Muscle of leg (tissue), 11 donors: ENCODE results near the gene DHRS9. TPM values are rescaled to one million over a fixed set of nuclear protein-coding genes. Genes with fewer than 3 reads are reported as not detected.
A peak's percentile ranks its signal among the peaks of the same experiment; 100 is the strongest.

Source experiments
- DNase-seq: peaks from one replicate; pipeline ENCODE4 v3.0.0; 2013
- H3K27ac ChIP-seq: one replicate; pipeline ENCODE4 v1.5.1; 2013; ENCODE audit warnings: mild to moderate bottlenecking, low read length, control low read depth
- H3K27me3 ChIP-seq: one replicate; pipeline ENCODE4 v1.6.1; 2013; ENCODE audit warnings: low read length; ENCODE audit not compliant: control insufficient read depth, insufficient read depth
- H3K36me3 ChIP-seq: one replicate; pipeline ENCODE4 v1.6.1; 2013; ENCODE audit warnings: low read length; ENCODE audit not compliant: control insufficient read depth, insufficient read depth
- H3K4me1 ChIP-seq: one replicate; pipeline ENCODE4 v1.6.1; 2013; ENCODE audit warnings: low read length; ENCODE audit not compliant: control insufficient read depth, insufficient read depth
- H3K4me3 ChIP-seq: one replicate; pipeline ENCODE4 v1.5.1; 2013; ENCODE audit warnings: low read length, control low read depth
- H3K9me3 ChIP-seq: replicated peaks from 2 replicates; pipeline ENCODE4 v1.6.1; 2013; ENCODE audit warnings: low read depth, low read length; ENCODE audit not compliant: control insufficient read depth
- WGBS: methylation state at CpG from one replicate; pipeline ENCODE4 v1.1.5; 2013; ENCODE audit warnings: missing lambda C conversion rate; ENCODE audit not compliant: insufficient coverage; 5-methylcytosine and 5-hydroxymethylcytosine counted together
- polyA plus RNA-seq, 8 donors: library from polyadenylated mRNA; unstranded; fragments of 120-200 nt; gene quantifications; one replicate each; pipeline versions ENCODE4 v1.2.1 to v1.2.3, GENCODE V29; 2013; ENCODE audit warnings: inconsistent platforms in 1 of 8, low replicate concordance in 1 of 8; ENCODE audit not compliant: insufficient read length in 8 of 8, insufficient read depth in 1 of 8
- total RNA-seq: library from RNA; stranded (reverse); fragments of 120-200 nt; gene quantifications from one replicate; pipeline ENCODE4 v1.2.4, GENCODE V29; 2013

The DHRS9 gene
- total and polyA plus RNA-seq, 9 donors = 0.19 to 0.72 (median 0.33) TPM

DNA sequence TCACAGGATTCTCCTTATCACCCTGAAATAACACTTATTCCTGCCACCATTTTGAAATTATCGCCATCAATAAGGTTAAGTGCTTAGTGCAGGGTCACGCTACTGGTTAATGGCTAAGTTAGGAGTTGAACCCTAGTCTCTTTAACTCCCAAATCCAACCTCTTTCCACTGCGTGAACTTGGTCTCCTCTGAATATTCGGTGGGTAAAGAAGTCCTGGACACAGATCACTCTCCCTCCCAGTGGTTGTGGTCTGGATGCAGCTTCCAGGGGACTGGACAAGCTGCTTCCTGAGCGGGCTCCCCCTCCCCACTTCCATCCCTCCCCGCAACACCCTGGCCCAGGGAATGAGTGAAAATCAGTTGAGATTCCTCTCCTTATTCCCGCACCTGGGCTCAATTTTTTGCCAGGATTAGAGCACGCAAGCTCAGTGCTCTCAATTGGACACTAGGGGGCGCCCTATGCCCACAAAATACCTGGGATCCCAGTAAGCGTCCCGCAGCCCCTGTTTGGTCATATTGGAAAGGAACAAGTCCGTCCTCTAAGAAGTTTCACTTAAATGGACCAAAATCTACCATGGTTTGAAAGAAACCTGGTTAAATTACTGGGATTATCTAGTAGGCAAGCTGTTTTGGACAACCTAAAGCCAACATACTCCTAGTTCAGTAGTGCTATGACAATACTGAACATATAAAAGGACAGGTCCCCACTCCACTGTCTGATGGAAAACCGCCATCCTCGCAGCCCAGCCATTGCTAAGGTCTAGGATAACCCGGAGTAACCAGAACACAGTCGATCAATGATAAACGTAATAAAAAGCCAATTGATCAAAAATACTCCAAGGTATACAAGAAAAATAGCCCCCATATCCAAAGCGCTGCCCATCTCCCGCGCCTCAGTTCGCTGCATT is 40.4 kb downstream of the DHRS9 start:
- WGBS = 43% methylated on average over 7 of the region's 21 CpGs
- Histone ChIP-seq H3K27ac (no peak overlapping the region), H3K27me3 (peaks cover 2% of the 10 kb centered on the region), H3K36me3 (no peaks in the 10 kb centered on the region), H3K9me3 (no peaks in the 10 kb centered on the region), H3K4me1 (peaks cover 2% of the 10 kb centered on the region), H3K4me3 (no peak overlapping the region)
- DNase-seq = peak; percentile 80

DNA sequence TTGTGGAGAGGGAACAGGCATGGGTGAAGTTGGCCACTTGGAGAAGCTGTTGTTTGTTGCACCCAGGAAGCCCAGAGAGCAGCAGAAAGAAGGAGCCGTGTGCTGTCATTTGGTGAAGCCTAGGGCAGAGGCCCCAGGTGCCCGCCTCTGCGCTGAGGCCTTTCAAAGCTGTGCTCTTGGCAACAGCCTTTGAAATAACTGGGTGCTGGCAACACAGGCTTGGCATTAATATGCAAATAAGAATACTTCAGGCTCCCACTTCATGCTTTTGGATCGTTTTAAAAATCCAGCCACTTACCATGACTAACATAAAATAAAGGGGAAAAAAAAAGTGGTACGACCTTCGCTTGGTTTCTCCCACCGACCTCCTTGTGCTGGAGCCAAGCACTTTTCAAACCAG is 41.1 kb downstream of the DHRS9 start:
- Histone ChIP-seq H3K4me3 (no peak overlapping the region), H3K4me1 (peaks cover 2% of the 10 kb centered on the region), H3K27ac (no peak overlapping the region), H3K36me3 (no peaks in the 10 kb centered on the region), H3K27me3 (peaks cover 2% of the 10 kb centered on the region), H3K9me3 (no peaks in the 10 kb centered on the region)
- no peak for DNase-seq
- whole genome bisulfite sequencing = 67% methylated on average over 1 of the region's 7 CpGs

GRCh38 chr2:169110916-169111315 is 41.6 kb downstream of the DHRS9 start:
- no peak overlapping the region for H3K27ac ChIP-seq
- no peaks in the 10 kb centered on the region for H3K9me3 ChIP-seq
- H3K27me3 ChIP-seq = peaks cover 2% of the 10 kb centered on the region
- DNase-seq = no peak
- peaks cover 2% of the 10 kb centered on the region for H3K4me1 ChIP-seq
- H3K36me3 ChIP-seq = no peaks in the 10 kb centered on the region
- no peak overlapping the region for H3K4me3 ChIP-seq
- 36% methylated on average over 6 of the region's 18 CpGs for WGBS

- H3K4me1 ChIP-seq = peaks cover 2% of the 10 kb centered on the region
- no peaks in the 10 kb centered on the region for H3K36me3 ChIP-seq
- peaks cover 2% of the 10 kb centered on the region for H3K27me3 ChIP-seq
- H3K4me3 ChIP-seq = no peak overlapping the region
- no peak for DNase-seq
- no peak overlapping the region for H3K27ac ChIP-seq
- no CpG with 5 or more reads among the region's 6 CpGs for WGBS
- H3K9me3 ChIP-seq = no peaks in the 10 kb centered on the region
Observed at GRCh38 chr2:169112841-169113240, 43.5 kb downstream of the DHRS9 start.

- H3K9me3 ChIP-seq = no peaks in the 10 kb centered on the region
Observed at GRCh38 chr2:169114056-169114455, 44.7 kb downstream of the DHRS9 start.

DNA sequence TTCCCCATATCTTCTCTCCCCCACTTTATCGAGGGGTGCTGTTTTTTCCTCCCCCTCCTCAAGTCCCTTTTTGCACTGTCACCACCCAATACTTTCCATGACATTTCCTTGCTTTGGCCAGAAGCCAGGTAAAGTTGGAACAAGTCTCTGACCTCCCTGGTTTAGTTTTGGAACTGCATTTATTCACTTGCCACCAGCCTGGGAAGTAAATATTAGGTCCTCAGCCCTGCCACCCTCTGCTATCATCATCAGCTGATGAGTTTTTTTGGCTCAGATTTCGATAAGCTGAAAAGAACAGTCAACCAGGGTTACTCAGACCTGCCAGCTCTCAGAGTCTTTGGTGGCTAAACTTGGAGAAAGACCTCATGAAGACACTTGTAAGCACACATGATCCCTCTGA is 47.0 kb downstream of the DHRS9 start:
- Histone ChIP-seq H3K4me1 (no peaks in the 10 kb centered on the region), H3K36me3 (no peaks in the 10 kb centered on the region), H3K4me3 (no peak overlapping the region), H3K9me3 (no peaks in the 10 kb centered on the region), H3K27me3 (no peaks in the 10 kb centered on the region), H3K27ac (no peak overlapping the region)
- no peak for DNase-seq
- WGBS = 25% methylated on average over 2 of the region's 2 CpGs

More at GRCh38 chr2:169114056-169114455, 44.7 kb downstream of the DHRS9 start:
- H3K4me3 ChIP-seq = no peak overlapping the region
- H3K36me3 ChIP-seq = no peaks in the 10 kb centered on the region
- H3K27me3 ChIP-seq = peaks cover 2% of the 10 kb centered on the region
- H3K27ac ChIP-seq = no peak overlapping the region
- no peak for DNase-seq
- peaks cover 2% of the 10 kb centered on the region for H3K4me1 ChIP-seq
- 100% methylated on average over 1 of the region's 4 CpGs for WGBS

- no peak overlapping the region for H3K27ac ChIP-seq
- H3K27me3 ChIP-seq = no peaks in the 10 kb centered on the region
- no peak for DNase-seq
- H3K4me3 ChIP-seq = no peak overlapping the region
- no peaks in the 10 kb centered on the region for H3K4me1 ChIP-seq
- no peaks in the 10 kb centered on the region for H3K9me3 ChIP-seq
- no peaks in the 10 kb centered on the region for H3K36me3 ChIP-seq
Observed at GRCh38 chr2:169116993-169117392, 47.6 kb downstream of the DHRS9 start.

DNA sequence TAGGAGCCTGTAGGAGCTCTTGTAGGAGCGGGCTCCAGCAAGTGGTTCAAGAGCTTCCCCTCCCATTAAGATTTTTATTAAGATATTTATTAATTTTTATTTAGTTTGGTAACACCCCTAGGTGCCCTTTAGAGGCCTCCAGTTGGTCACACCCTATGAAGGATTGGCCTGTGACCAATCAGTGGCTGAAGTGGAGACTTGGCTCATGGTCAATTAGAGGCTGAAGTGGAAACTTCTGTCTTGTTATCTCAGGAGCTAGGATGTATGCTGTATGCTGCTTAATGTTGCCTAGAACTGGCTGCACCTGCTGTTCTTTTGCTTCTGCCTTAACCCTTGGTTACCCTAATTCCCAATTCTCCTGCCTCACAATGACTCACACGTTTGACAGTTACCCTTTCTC is 48.7 kb downstream of the DHRS9 start:
- H3K4me3 ChIP-seq = no peak overlapping the region
- no CpG with 5 or more reads among the region's 2 CpGs for WGBS
- no peak overlapping the region for H3K27ac ChIP-seq
- H3K36me3 ChIP-seq = no peaks in the 10 kb centered on the region
- no peaks in the 10 kb centered on the region for H3K9me3 ChIP-seq
- no peaks in the 10 kb centered on the region for H3K27me3 ChIP-seq
- DNase-seq = no peak
- no peaks in the 10 kb centered on the region for H3K4me1 ChIP-seq

- Histone ChIP-seq H3K4me1 (no peaks in the 10 kb centered on the region), H3K27me3 (no peaks in the 10 kb centered on the region), H3K27ac (no peak overlapping the region), H3K9me3 (no peaks in the 10 kb centered on the region), H3K36me3 (no peaks in the 10 kb centered on the region), H3K4me3 (no peak overlapping the region)
- DNase-seq = peak; percentile 32
- 60% methylated on average over 3 of the region's 4 CpGs for WGBS
Observed at GRCh38 chr2:169119123-169119760, 49.9 kb downstream of the DHRS9 start.

DNA sequence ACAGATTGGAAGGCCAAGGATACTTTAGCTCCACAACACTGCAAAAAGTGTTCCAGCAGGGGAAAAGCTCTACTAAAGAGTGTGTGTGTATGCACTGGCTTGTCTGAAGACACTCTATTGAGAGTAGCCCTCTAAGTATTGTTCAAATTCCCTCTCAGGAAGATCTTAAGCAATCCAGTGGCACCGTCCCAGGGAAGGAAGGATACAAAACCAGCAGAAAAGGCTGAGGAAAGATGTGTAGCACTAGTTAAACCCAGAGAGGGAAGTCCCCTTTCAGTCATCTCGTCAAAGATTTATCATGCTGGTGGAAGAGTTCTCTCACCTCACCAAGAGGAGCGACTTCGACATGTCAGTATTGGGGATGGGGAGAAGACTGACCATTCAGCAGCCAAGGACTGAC is 50.5 kb downstream of the DHRS9 start:
- no peaks in the 10 kb centered on the region for H3K9me3 ChIP-seq
- H3K27ac ChIP-seq = no peak overlapping the region
- no peak for DNase-seq
- WGBS = no CpG with 5 or more reads among the region's 4 CpGs
- H3K4me1 ChIP-seq = no peaks in the 10 kb centered on the region
- no peak overlapping the region for H3K4me3 ChIP-seq
- no peaks in the 10 kb centered on the region for H3K27me3 ChIP-seq
- no peaks in the 10 kb centered on the region for H3K36me3 ChIP-seq
